Measurements from ENCODE around the gene WDR36. TPM values are rescaled to one million over a fixed set of nuclear protein-coding genes. Genes with fewer than 3 reads are reported as not detected.

WDR36 gene
- 10 to 100 TPM in 1 of 4 donors, 1 to 10 TPM in 3; 2.7 to 19.0 (median 5.9) TPM for polyA plus RNA-seq
- long read RNA-seq, donor 1, full-length matches to known transcripts, result 2 of 2 reads
- long read RNA-seq, donor 1, partial matches to known transcripts, result 0 of 2 reads
- long read RNA-seq, donor 1, other reads (novel, unspliced or antisense), result 0 of 2 reads
- long read RNA-seq, donor 2, result 0 reads
- long read RNA-seq, donor 3, result 0 reads
- long read RNA-seq, donor 4, result 0 reads
- long read RNA-seq, donor 5, result 0 reads
- long read RNA-seq, donor 6, full-length matches to known transcripts, result 2 of 2 reads
- long read RNA-seq, donor 6, partial matches to known transcripts, result 0 of 2 reads
- long read RNA-seq, donor 6, other reads (novel, unspliced or antisense), result 0 of 2 reads
- long read RNA-seq, donor 7, full-length matches to known transcripts, result 3 of 3 reads
- long read RNA-seq, donor 7, partial matches to known transcripts, result 0 of 3 reads
- long read RNA-seq, donor 7, other reads (novel, unspliced or antisense), result 0 of 3 reads
- long read RNA-seq, donor 8, result 0 reads
- long read RNA-seq, donor 9, result 0 reads
- long read RNA-seq, donor 10, partial matches to known transcripts, result 26 of 27 reads
- long read RNA-seq, donor 10, other reads (novel, unspliced or antisense), result 0 of 27 reads

GRCh38 chr5:111092062-111092853 lies at the start of gene WDR36:
WDR36 (plus strand) TSS chr5:111092348; CDS start chr5:111092457, 109 bp downstream.
- Histone ChIP-seq H3K27ac (ENCODE audit: low read depth in 1 of 3, low read length in 2 of 3) (peak within 1 kb of the TSS; percentile 66 to 85 (median 71)), H3K36me3 (ENCODE audit: control insufficient read depth in 3 of 3, insufficient read depth in 2 of 3, low read depth in 1 of 3, low read length in 3 of 3) (peaks cover 0 to 4% (median 0%) of the 10 kb centered on the region in 3 donors), H3K9me3 (ENCODE audit: control insufficient read depth in 2 of 2, insufficient read depth in 1 of 2, low read depth in 1 of 2, low read length in 1 of 2) (no peaks in the 10 kb centered on the region), H3K4me1 (ENCODE audit: control insufficient read depth in 3 of 3, insufficient read depth in 2 of 3, low read depth in 1 of 3, low read length in 2 of 3) (peaks cover 3 to 17% (median 4%) of the 10 kb centered on the region in 3 donors), H3K27me3 (ENCODE audit: control insufficient read depth in 3 of 3, insufficient read depth in 3 of 3, low read length in 3 of 3) (no peaks in the 10 kb centered on the region), H3K4me3 (ENCODE audit: low read depth in 1 of 3, low read length in 3 of 3) (peak within 1 kb of the TSS; percentile 78 to 92 (median 91))
- FAIRE-seq (no peak), DNase-seq (peak; percentile 94 to 95)
- WGBS, 3 donors, result 1 to 2% (median 1%) methylated on average over 50 of the region's 50 CpGs

DNA sequence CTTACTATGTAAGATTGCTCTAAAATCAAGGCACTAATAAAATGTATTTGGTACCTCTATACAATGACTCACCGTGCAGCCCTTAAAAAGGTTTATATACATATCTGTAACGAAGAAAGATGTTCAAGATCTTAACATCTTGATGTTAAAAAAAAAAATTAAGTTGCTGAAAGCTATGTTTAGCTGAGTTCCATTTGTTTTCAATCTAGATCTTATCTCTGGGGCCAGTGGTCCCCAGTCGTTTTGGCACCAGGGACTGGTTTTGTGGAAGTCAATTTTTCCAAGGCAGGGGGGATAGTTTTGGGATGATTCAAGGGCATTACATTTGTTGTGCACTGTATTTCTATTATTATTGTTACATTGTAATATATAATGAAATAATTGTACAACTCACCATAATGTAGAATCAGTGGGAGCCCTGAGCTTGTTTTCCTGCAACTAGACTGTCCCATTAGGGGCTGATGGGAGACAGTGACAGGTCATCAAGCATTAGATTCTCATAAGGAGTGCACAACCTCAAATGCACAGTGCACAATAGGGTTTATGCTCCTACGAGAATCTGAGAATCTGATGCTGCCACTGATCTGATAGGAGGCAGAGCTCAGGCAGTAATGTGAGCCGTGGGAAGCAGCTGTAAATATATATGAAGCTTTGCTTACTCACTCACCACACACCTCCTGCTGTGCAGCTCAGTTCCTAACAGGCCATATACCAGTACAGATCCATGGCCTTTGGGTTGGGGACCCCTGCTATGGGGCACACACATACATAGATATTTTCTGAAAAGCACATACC lies 48.2 kb upstream of the WDR36 start:
- Histone ChIP-seq H3K27me3 (ENCODE audit: control insufficient read depth in 3 of 3, insufficient read depth in 3 of 3, low read length in 3 of 3) (no peaks in the 10 kb centered on the region), H3K4me3 (ENCODE audit: low read depth in 1 of 3, low read length in 3 of 3) (no peak overlapping the region), H3K9me3 (ENCODE audit: control insufficient read depth in 2 of 2, insufficient read depth in 1 of 2, low read depth in 1 of 2, low read length in 1 of 2) (peaks cover 0 to 2% of the 10 kb centered on the region in 2 donors), H3K36me3 (ENCODE audit: control insufficient read depth in 3 of 3, insufficient read depth in 2 of 3, low read depth in 1 of 3, low read length in 3 of 3) (no peaks in the 10 kb centered on the region), H3K27ac (ENCODE audit: low read depth in 1 of 3, low read length in 2 of 3) (no peak overlapping the region), H3K4me1 (ENCODE audit: control insufficient read depth in 3 of 3, insufficient read depth in 2 of 3, low read depth in 1 of 3, low read length in 2 of 3) (no peaks in the 10 kb centered on the region)
- WGBS, 3 donors, result 45 to 46% (median 46%) methylated on average over 5 of the region's 5 CpGs
- DNase-seq (no peak), FAIRE-seq (no peak)

DNA sequence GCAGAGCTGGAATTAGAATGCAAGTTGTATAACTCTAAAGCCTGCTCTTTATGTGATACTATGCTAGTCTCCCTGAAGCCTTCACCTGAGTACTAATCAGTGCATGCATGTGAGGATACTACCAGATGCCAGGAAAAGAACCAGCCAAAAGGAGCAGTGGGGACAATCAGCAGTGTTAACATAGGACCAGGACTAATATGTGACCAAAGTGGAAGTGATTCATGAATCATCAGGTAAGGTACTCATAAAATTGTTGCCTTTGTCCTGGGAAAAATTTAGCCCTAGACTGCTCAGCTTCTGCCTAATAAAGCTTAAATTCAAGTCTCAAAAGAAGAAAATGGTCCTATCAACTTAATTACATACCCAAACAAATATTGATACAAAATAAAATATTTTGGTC lies 34.1 kb upstream of the WDR36 start:
- H3K36me3 ChIP-seq (ENCODE audit: control insufficient read depth in 3 of 3, insufficient read depth in 2 of 3, low read depth in 1 of 3, low read length in 3 of 3), result no peaks in the 10 kb centered on the region
- FAIRE-seq, result no peak
- H3K4me3 ChIP-seq (ENCODE audit: low read depth in 1 of 3, low read length in 3 of 3), result no peak overlapping the region
- no peaks in the 10 kb centered on the region for H3K27me3 ChIP-seq (ENCODE audit: control insufficient read depth in 3 of 3, insufficient read depth in 3 of 3, low read length in 3 of 3)
- no peak for DNase-seq
- H3K27ac ChIP-seq (ENCODE audit: low read depth in 1 of 3, low read length in 2 of 3), result no peak overlapping the region
- no peaks in the 10 kb centered on the region for H3K4me1 ChIP-seq (ENCODE audit: control insufficient read depth in 3 of 3, insufficient read depth in 2 of 3, low read depth in 1 of 3, low read length in 2 of 3)
- H3K9me3 ChIP-seq (ENCODE audit: control insufficient read depth in 2 of 2, insufficient read depth in 1 of 2, low read depth in 1 of 2, low read length in 1 of 2), result no peaks in the 10 kb centered on the region

DNA sequence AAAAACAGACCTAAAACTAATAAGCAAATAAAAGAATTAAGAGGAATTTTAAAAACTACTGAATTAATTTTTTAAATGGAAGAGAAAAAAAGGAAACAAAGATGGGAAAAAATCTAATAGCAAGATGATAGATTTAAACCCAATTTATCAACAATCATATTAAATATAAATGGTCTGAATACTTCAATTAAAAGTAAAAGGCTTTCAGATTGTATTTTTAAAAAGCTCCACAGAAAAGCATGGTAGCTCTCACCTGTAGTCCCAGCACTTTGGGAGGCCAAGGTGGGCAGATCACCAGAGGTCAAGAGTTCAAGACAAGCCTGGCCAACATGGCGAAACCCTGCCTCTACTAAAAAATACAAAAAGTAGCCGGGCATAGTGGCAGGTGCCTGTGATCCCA lies 32.0 kb upstream of the WDR36 start:
- WGBS, 3 donors, result 87 to 95% (median 93%) methylated on average over 2 of the region's 2 CpGs
- H3K4me3 ChIP-seq (ENCODE audit: low read depth in 1 of 3, low read length in 3 of 3), result no peak overlapping the region

DNA sequence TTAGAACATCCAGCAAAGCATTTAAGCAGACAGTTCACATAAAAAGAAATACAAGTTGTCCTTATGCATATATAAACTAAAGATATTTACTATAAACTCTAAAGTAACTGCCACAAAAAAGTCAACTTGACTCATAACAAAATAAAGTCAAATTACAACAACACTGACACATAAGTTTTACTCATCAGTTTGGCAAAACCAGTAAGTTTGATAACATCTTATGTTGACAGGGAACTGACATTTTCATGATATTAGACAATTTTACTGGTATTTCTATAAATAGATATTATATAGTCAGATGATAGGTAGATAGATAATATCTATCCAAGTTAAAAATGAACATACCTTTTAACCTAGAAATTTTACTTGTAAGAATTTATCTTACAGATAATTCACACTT lies 30.5 kb upstream of the WDR36 start:
- H3K4me1 ChIP-seq (ENCODE audit: control insufficient read depth in 3 of 3, insufficient read depth in 2 of 3, low read depth in 1 of 3, low read length in 2 of 3), result no peaks in the 10 kb centered on the region
- H3K27ac ChIP-seq (ENCODE audit: low read depth in 1 of 3, low read length in 2 of 3), result no peak overlapping the region
- FAIRE-seq, result peak; percentile 86
- H3K9me3 ChIP-seq (ENCODE audit: control insufficient read depth in 2 of 2, insufficient read depth in 1 of 2, low read depth in 1 of 2, low read length in 1 of 2), result no peaks in the 10 kb centered on the region
- peaks cover 0 to 3% (median 0%) of the 10 kb centered on the region in 3 donors for H3K27me3 ChIP-seq (ENCODE audit: control insufficient read depth in 3 of 3, insufficient read depth in 3 of 3, low read length in 3 of 3)
- H3K36me3 ChIP-seq (ENCODE audit: control insufficient read depth in 3 of 3, insufficient read depth in 2 of 3, low read depth in 1 of 3, low read length in 3 of 3), result no peaks in the 10 kb centered on the region
- no peak for DNase-seq
- H3K4me3 ChIP-seq (ENCODE audit: low read depth in 1 of 3, low read length in 3 of 3), result no peak overlapping the region

More for the DNA sequence above, 32.0 kb upstream of the WDR36 start:
- Histone ChIP-seq H3K36me3 (ENCODE audit: control insufficient read depth in 3 of 3, insufficient read depth in 2 of 3, low read depth in 1 of 3, low read length in 3 of 3) (no peaks in the 10 kb centered on the region), H3K27me3 (ENCODE audit: control insufficient read depth in 3 of 3, insufficient read depth in 3 of 3, low read length in 3 of 3) (no peaks in the 10 kb centered on the region), H3K9me3 (ENCODE audit: control insufficient read depth in 2 of 2, insufficient read depth in 1 of 2, low read depth in 1 of 2, low read length in 1 of 2) (no peaks in the 10 kb centered on the region), H3K4me1 (ENCODE audit: control insufficient read depth in 3 of 3, insufficient read depth in 2 of 3, low read depth in 1 of 3, low read length in 2 of 3) (no peaks in the 10 kb centered on the region), H3K27ac (ENCODE audit: low read depth in 1 of 3, low read length in 2 of 3) (no peak overlapping the region)
- FAIRE-seq, result no peak
- no peak for DNase-seq

- FAIRE-seq (no peak), DNase-seq (peak; percentile 22 to 45)
- Histone ChIP-seq H3K27me3 (ENCODE audit: control insufficient read depth in 3 of 3, insufficient read depth in 3 of 3, low read length in 3 of 3) (peaks cover 0 to 6% (median 0%) of the 10 kb centered on the region in 3 donors), H3K4me1 (ENCODE audit: control insufficient read depth in 3 of 3, insufficient read depth in 2 of 3, low read depth in 1 of 3, low read length in 2 of 3) (no peaks in the 10 kb centered on the region), H3K27ac (ENCODE audit: low read depth in 1 of 3, low read length in 2 of 3) (no peak overlapping the region), H3K36me3 (ENCODE audit: control insufficient read depth in 3 of 3, insufficient read depth in 2 of 3, low read depth in 1 of 3, low read length in 3 of 3) (no peaks in the 10 kb centered on the region), H3K4me3 (ENCODE audit: low read depth in 1 of 3, low read length in 3 of 3) (no peak overlapping the region), H3K9me3 (ENCODE audit: control insufficient read depth in 2 of 2, insufficient read depth in 1 of 2, low read depth in 1 of 2, low read length in 1 of 2) (no peaks in the 10 kb centered on the region)
- 11 to 35% (median 13%) methylated on average over 3 of the region's 3 CpGs for WGBS, 3 donors
Measured at GRCh38 chr5:111063709-111064322, 28.3 kb upstream of the WDR36 start.

- FAIRE-seq, result no peak
- DNase-seq, result no peak
- no peaks in the 10 kb centered on the region for H3K4me1 ChIP-seq (ENCODE audit: control insufficient read depth in 3 of 3, insufficient read depth in 2 of 3, low read depth in 1 of 3, low read length in 2 of 3)
- no peak overlapping the region for H3K4me3 ChIP-seq (ENCODE audit: low read depth in 1 of 3, low read length in 3 of 3)
- peaks cover 0 to 29% (median 2%) of the 10 kb centered on the region in 3 donors for H3K27me3 ChIP-seq (ENCODE audit: control insufficient read depth in 3 of 3, insufficient read depth in 3 of 3, low read length in 3 of 3)
- H3K27ac ChIP-seq (ENCODE audit: low read depth in 1 of 3, low read length in 2 of 3), result no peak overlapping the region
- 81 to 88% (median 85%) methylated on average over 2 of the region's 2 CpGs for whole genome bisulfite sequencing, 3 donors
- no peaks in the 10 kb centered on the region for H3K36me3 ChIP-seq (ENCODE audit: control insufficient read depth in 3 of 3, insufficient read depth in 2 of 3, low read depth in 1 of 3, low read length in 3 of 3)
- no peaks in the 10 kb centered on the region for H3K9me3 ChIP-seq (ENCODE audit: control insufficient read depth in 2 of 2, insufficient read depth in 1 of 2, low read depth in 1 of 2, low read length in 1 of 2)
Measured at GRCh38 chr5:111066261-111066938, 25.7 kb upstream of the WDR36 start.

Measured in small intestine (tissue), 16 donors.